ENCODE results near the gene ICE1.

- TF ChIP-seq JUNB (IDR thresholded peaks at IDR 0.05) (no peak), MAFK (IDR thresholded peaks at IDR 0.05; ENCODE audit: partially characterized antibody) (no peak), JUN (IDR thresholded peaks at IDR 0.05) (no peak), NR3C1 (IDR thresholded peaks at IDR 0.05) (no peak), POLR2A (IDR thresholded peaks at IDR 0.05; ENCODE audit: low read length) (no peak), PBX3 (IDR thresholded peaks at IDR 0.05) (no peak), CTCF (IDR thresholded peaks at IDR 0.05) (no peak), HEYL (CRISPR knock-in tag; IDR thresholded peaks at IDR 0.05) (no peak), MAZ (IDR thresholded peaks at IDR 0.05; ENCODE audit: borderline replicate concordance, low read depth, low read length) (no peak), ATOH8 (CRISPR knock-in tag; IDR thresholded peaks at IDR 0.05; ENCODE audit: low read depth) (no peak), GATA3 (IDR thresholded peaks at IDR 0.05; ENCODE audit: borderline replicate concordance) (no peak), TP53 (CRISPR knock-in tag; IDR thresholded peaks at IDR 0.05) (no peak), BHLHE40 (IDR thresholded peaks at IDR 0.05; ENCODE audit: low read depth, low read length) (no peak), MAX (IDR thresholded peaks at IDR 0.05) (no peak)
Observed at GRCh38 chr5:5454391-5454790, 31.9 kb downstream of the ICE1 start.

Measured in A549 (cell line).